Mammary epithelial cell (primary cell): ENCODE data around the gene M1AP.

Experiments
- CTCF ChIP-seq, 2 donors: IDR thresholded peaks in 1 of 2; conservative IDR thresholded peaks in 1 of 2; 2 replicates each; pipeline ENCODE4 v1.5.1; 2011 to 2012; ENCODE audit warnings: inconsistent platforms in 2 of 2, low read length in 2 of 2, mild to moderate bottlenecking in 2 of 2, control low read depth in 1 of 2, low read depth in 1 of 2; ENCODE audit not compliant: insufficient read depth in 1 of 2; ENCODE audit errors: extremely low read depth in 1 of 2
- EZH2 ChIP-seq: IDR thresholded peaks from 2 replicates; pipeline ENCODE4 v1.6.1; 2012; ENCODE audit warnings: low read length, inconsistent platforms, borderline replicate concordance

GRCh38 chr2:74548285-74548899, 99.7 kb downstream of the M1AP start:
- TF ChIP-seq CTCF (conservative IDR thresholded peaks at IDR 0.05 in 1 of 2, IDR thresholded peaks at IDR 0.05 in 1 of 2; ENCODE audit: extremely low read depth in 1 of 2, insufficient read depth in 1 of 2, low read depth in 1 of 2, low read length in 2 of 2) (no peak), EZH2 (no peak)
